NCI-H524 treated with DMSO at 0.1 percent for 48 hours (cell line): ENCODE measurements around the gene SGCE.
"Not testable (repeated sequence)": the region's sequence is repeated elsewhere in the genome, so short reads cannot be mapped to it uniquely, and the experiment has no call there.

ENCODE experiments used
- DNase-seq: peaks from one replicate; lab custom pipeline; 2025; lab: John Stamatoyannopoulos, UW

The SGCE gene, protein sequence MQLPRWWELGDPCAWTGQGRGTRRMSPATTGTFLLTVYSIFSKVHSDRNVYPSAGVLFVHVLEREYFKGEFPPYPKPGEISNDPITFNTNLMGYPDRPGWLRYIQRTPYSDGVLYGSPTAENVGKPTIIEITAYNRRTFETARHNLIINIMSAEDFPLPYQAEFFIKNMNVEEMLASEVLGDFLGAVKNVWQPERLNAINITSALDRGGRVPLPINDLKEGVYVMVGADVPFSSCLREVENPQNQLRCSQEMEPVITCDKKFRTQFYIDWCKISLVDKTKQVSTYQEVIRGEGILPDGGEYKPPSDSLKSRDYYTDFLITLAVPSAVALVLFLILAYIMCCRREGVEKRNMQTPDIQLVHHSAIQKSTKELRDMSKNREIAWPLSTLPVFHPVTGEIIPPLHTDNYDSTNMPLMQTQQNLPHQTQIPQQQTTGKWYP

DNA sequence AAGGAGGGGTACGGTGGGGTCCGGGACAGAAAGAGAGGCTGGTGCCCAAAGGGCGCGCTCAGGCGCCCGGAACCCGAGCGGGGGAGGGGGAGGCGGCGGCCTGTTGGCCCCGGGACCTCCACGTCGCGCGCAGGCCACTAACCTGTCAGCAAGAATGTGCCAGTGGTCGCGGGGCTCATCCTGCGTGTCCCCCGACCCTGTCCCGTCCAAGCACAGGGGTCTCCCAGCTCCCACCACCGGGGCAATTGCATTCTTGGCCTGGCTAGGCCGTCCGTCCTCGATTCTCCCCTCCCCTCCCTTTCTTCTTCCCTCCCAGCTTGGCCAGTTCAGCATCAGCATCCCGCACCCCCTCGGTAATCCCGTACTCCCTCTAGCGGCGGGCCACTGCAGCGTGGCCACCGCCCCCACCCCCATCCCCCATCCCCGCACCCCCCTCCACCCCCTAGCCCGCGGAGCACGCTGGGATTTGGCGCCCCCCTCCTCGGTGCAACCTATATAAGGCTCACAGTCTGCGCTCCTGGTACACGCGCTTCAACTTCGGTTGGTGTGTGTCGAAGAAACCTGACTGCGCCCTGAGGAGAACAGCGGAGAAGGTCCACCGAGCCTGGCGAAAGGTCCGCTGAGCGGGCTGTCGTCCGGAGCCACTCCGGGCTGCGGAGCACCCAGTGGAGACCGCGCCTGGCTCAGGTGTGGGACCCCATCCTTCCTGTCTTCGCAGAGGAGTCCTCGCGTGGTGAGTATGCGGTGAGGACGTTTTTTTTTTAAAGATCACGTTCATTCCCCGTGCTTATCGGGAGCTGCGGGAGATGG, at the start of gene SGCE:
SGCE (minus strand) TSS at position 286 of the 810 bp plus-strand sequence; CDS start at position 251, 35 bp downstream.
- DNase-seq: peak; percentile 66

DNA sequence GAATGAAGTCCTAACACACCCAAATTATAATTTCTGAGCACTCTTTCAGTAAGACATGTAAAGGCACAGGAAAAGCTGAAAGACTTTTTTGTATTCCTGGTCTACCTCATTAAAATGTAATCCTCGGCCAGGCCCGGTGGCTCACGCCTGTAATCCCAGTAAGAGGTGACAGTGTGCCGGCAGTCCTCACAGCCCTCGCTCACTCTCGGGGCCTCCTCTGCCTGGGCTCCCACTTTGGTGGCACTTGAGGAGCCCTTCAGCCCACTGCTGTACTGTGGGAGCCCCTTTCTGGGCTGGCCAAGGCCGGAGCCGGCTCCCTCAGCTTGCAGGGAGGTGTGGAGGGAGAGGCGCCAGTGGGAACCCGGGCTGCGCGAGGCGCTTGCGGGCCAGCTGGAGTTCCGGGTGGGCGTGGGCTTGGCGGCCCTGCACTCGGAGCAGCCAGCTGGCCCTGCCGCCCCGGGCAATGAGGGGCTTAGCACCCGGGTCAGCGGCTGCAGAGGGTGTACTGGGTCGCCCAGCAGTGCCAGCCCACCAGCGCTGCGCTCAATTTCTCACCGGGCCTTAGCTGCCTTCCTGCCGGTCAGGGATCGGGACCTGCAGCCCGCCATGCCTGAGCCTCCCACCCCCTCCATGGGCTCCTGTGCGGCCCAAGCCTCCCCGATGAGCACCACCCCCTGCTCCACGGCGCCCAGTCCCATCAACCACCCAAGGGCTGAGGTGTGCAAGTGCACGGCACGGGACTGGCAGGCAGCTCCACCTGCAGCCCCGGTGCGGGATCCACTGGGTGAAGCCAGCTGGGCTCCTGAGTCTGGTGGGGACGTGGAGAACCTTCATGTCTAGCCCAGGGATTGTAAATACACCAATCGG, 49.5 kb upstream of the SGCE start:
- DNase-seq: not testable (repeated sequence)

DNA sequence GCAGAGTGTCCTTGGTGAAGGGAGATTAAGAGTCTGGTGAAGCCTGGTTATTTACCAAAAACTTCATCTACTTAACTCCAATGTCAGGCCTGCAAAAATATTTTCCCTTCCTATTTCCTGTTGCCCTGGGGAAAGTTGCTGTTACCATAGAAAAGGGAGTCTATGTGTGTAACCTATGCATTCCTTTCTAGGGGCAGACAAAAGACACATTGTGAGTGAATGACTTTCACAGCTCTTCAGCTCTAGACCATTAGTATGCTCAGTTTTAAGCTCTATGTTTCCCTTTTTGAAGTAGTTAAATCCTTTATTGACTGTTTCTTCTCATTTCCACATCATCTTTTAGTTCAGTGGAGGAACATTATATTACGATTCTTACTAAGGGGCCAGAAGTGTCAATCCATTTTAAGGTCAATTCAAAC, 45.6 kb upstream of the SGCE start:
- no peak for DNase-seq

DNA sequence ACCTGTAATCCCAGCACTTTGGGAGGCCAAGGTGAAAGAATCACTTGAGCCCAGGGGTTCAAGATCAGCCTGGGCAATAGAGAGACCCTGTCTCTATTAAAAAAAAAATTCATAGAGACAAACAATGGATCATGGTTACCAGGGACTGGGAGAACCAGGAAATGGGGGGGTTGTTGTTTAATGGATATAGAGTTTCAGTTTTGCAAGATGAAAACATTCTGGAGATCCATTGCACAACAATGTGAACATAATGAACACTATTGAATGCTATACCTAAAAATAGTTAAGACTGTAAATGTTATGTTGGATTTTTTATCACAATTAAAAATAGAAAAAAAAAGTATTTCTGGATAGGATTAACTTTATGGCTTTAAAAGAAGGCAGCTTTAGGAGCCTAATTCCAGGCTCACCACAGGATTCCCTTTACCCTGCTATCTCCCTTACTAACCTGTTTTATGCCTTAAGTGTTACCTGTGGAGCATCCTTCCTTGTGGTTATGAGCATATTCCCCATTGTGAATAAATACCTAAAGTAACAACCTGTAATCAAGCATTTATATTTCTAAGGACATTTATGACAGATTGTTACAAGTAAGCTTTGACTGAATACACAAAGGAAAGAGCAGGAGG, 45.1 kb upstream of the SGCE start:
- no peak for DNase-seq

DNA sequence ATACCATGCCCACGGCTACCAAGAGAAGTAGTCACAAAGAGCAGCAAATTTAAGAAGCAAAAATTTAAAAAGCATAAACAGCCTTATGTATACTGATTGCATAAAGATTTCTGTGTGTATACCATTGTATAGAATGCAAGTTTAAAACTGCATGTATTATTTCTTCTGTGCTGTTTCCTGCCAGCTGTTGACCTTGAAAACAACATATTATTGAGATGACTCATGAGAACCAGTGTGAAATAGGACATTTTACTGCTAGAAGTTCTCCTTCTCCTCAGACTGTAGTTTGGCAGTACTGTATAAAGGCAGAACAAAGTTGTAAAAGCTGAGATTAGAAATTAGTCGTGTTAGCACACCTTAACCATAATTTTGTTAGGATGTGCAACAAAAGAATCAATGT, 42.3 kb upstream of the SGCE start:
- no peak for DNase-seq

DNA sequence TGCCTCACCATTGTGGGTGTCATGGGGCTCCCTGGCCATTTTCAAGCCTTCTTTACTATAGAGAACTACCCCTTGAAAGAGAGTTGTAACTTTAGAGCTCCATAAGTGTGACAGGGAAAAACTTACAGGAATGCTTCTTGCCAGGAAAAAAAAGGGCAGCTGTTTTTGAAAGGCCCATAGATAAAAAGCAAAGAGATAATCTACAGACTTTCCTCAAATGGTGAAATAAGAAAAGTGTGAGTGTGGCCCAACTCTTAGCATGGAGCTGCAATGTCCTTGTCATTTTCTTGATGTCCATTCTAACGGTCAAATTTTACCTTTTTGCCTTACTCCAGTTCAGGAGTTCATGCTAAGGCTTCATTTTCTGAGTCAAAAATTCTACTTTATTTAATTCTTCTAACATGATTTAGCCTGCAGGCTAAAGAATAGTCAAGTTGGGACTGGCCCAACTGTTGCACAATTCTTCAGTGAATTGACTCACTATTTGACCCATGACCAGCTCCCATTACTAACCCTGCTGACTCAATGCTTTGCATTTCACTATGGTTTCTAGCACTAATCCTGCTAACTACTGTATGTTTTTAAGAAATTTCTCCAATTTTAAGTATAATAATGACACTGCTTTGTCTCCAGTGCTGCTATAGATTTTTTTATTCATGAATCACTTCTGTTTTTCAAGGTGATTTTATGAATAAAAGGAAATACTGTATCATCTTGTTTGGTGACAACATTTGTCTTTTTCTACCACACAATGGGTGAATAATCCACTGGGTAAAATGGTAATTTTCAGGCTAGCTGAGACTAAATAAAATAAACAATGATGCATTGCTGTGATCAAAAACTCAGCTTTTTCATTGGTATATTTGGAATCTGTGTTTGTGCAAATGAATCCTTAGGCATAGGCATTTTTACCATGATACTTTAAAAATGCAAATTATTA, 41.4 kb upstream of the SGCE start:
- no peak for DNase-seq

DNA sequence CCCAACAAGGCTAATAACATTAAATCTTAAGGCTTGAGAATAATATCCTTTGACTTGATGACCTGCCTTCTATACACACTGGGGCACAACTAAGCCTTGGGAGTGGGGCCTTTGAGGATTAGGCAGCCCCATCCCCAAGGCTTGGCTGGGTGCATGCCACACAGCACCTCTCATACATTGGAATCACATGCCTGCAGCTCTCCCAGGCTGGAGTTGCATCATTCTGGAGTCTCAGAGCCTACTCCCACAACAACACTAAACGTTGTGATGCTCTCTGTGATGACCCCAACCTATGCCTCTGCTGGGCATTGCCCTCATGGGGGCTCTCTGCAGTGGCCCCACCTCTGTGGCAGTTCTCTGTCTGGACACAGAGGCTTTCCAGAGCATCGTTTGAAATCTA, 31.9 kb upstream of the SGCE start:
- no peak for DNase-seq

DNA sequence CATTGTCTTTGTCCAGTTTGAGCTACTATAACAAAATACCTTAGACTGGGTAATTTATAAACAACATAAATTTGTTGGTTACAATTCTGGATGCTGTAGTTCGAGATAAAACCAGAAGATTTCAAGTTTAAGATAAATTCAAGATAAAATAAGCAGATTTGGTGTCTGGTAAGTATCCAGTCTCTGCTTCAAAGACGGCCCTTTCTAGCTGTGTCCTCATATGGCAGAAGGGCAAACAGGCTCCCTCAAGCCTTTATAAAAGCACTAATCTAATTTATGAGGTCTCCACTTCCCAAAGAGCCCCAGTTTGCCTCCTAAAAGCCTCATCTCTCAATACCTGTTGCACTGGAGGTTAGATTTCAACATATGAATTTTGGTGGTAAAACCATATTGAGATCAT, 31.1 kb upstream of the SGCE start:
- DNase-seq: no peak

DNA sequence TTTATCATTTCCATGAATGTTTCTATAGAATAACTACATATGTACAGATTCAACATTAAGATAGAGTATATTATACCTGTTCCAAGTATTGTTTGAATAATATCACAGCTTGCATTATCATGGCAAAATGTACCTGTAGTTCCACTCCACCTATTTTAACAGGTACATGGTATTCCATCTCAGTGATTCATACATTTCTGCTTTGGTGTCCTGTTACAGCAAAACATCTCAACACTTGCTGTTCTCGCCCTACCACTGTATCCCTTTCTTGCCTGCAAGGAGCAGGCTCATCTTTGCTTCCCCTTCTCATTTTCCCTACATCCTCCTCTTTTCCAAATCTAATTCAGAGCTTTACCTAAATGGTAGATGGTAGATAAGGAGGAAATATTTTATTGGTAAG, 27.1 kb upstream of the SGCE start:
- DNase-seq: no peak

DNA sequence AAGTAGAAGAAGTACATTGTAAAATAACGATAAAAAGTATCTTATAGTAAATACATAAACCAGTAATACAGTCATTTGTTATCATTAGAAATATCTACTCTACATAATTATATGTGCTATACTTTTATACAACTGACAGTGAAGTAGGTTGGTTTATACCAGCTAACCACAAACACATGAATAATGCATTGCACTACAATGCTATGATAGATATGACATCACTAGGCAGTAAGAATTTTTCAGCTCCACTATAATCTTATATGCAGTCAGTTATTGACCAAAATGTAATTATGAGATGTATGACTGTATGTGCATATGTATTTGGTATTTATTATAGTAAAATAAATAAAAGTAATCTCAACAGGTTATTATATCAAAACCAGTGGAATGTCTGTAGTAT, 23.4 kb upstream of the SGCE start:
- no peak for DNase-seq

DNA sequence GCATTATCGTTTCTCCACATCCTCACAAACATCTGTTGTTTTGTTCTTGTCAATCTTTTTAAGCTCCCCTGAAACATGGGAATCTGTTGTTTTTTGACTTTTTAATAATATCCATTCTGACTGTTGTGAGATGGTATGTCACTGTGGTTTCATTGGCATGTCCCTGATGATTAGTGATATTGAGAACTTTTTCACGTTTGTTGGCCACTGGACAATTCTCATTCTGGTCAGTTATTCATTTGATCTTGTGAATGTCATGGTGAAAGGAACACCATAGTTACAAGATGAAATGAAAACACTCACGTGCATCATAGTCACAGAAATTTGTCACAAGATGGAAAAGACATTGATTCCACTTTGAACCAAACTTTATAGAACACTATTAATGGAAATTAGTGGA, 20.5 kb upstream of the SGCE start:
- DNase-seq: no peak

DNA sequence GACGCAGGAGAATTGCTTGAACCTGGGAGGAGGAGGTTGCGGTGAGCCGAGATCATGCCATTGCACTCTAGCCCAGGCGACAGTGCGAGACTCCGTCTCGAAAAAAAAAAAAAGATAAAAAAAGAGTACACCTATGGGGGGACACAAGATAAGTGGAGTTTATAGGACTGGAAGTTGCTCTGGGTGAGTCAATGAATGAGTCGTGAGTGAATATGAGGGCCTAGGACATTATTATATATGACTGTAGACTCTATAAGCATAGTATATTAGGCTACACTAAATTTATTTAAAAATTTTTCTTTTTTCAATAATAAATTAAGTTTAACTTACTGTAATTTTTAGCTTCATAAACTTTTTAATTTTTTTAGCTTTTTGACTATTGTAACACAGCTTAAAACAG, 19.4 kb upstream of the SGCE start:
- DNase-seq: no peak

DNA sequence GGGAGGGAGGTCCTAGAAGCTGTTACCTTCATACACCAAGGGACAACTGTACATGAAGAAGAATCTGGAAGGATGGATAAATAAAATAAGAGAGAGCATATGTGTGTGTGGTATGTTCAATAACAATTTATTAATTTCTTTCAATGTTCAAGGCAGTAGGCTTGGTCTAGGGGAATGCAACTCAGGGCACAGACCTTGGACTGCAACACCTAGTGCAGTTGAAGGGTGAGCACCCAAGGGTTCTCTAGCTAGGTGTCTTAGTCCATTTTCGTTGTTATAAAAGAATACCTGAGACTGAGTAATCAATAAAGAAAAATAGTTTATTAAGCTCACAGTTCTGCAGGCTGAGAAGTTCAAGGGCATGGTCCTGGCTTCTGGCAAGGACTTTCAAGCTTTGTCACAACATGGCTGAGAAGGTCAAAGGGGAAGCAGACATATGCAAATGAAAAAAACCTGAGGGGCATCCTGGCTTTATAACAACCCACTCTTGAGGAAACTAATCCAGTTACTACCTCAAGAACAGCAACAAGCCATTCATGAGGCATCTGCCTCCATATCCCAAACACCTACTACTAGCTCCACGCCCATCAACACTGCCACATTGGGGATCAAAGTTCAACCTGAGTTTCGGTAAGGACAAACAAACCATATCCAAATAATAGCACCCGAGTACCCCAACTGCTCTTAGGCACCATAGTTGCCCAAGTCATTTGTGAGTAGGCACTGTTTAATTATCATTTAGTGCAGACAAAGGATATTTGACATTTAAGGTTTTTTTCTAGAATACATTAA, 15.7 kb upstream of the SGCE start:
- no peak for DNase-seq

DNA sequence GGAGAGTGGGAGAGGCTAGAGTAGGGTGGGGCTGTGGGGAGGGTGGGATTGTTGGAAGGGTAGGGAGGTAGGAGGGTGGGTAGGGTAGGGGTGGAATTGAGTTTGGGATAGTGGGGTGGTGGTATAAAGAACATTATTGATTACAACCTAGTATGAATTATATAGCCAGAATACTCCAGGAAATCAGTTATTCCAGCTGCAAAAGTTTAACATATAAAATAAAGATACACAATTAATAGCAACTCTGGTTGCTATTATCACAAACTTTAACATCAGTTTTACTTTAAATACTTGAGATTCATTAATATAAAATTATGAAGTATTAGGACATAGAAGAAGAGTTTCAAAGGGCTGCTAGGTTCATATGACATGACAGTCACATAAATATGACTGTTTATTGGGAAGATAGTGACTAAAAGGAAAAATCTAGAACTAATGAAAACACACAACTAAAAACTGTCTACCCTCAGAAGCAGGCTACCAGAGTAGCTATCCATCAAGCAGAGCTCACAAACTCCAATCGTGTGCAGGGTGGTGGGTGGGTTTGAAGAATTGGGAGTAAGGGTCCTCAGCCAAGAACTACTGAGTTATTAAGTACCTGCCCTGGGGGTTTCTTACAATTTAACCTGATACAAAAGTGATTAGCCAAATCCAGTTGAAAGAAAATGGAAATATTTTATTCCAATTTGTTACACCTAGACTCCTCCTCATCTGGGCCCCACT, 14.0 kb upstream of the SGCE start:
- DNase-seq: no peak

DNA sequence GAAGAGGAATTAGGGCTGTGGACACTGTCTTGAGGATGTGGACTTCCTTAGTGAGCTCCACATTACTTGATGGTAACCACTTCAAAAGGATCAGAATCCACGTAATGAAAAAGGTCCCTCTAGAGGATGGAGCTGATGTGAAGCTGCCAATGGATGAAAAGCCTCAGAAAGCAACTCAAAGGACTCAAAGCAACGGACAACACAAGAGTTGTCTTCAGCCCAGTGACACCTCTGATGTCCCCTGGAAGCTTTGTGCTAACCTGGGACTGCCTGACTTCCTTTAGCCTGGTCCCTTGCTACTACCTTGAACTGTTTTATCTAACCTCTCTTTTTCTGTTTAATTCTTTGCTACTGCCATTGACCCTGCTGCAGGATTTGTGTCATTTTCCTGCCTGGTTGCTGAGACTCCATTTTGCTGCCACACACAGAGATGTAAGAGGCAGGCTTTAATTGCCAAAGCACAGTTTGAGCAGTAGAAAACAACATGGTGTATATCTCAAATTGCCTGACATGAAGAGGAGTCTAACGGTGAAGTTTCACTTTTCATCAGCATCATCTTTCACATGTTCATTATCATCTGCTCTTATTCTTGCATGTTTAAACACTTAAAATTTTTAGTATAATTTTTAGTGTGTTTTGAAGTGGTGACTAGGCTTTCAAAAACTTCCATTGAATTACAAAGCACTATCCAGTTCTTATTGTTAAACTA, 11.1 kb upstream of the SGCE start:
- no peak for DNase-seq

DNA sequence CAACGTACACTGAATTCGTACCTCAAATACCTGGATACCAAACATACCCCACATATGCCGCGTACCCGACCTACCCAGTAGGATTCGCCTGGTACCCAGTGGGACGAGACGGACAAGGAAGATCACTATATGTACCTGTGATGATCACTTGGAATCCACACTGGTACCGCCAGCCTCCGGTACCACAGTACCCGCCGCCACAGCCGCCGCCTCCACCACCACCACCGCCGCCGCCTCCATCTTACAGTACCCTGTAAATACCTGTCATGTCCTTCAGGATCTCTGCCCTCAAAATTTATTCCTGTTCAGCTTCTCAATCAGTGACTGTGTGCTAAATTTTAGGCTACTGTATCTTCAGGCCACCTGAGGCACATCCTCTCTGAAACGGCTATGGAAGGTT, 9.5 kb upstream of the SGCE start:
- DNase-seq: no peak

DNA sequence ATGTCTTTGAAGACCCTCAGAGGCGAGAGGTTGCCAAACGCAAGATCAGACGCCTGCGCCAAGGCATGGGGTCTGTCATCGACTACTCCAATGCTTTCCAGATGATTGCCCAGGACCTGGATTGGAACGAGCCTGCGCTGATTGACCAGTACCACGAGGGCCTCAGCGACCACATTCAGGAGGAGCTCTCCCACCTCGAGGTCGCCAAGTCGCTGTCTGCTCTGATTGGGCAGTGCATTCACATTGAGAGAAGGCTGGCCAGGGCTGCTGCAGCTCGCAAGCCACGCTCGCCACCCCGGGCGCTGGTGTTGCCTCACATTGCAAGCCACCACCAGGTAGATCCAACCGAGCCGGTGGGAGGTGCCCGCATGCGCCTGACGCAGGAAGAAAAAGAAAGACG, 8.1 kb upstream of the SGCE start:
- DNase-seq: no peak

DNA sequence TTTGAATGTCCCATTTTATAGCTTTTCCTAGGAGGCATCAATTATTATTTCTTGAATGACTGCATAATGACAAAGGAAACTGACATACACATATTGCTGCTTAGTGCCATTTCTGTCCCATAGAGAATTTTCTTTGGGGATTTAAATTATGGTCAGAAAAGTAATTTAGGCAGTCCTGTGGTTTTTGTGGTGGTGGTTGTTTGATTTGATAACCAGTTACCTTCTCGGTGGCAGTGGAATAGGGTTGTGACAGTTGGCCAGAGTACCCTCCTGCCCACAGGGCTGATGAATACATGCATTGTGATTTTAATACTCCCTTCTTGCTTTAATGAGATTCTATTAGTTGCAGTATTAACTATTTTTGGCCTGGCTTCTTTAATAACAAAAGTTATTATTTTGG, 6.6 kb upstream of the SGCE start:
- DNase-seq: no peak

DNA sequence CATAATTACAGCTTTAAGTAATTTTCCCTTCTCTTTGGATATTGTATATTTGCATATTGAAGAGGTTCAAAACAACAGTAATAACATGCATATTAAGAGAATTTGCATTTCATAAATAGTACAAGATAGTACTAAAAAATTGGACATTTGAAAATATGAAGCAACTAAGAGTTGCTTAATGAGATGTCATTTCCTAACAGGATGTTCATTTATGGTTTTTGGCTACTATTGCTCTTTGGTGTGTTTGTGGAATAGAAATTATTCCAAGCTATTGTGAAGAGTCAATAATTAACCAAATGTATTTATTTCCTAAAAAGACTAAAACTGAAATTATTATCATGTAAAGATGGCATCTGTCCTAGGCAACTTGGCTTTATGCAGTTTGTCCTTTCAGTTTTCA, 4.1 kb upstream of the SGCE start:
- DNase-seq: no peak
